T-helper 1 cell (primary cell): ENCODE results near the gene SALL1.

Experiments
- DNase-seq, 5 donors: peaks; one replicate each; pipeline ENCODE4 v3.0.0-alpha.2; 2012 to 2020
- total RNA-seq, 4 donors: gene quantifications; one replicate each; lab custom pipeline; 2026; lab: John Stamatoyannopoulos, UW

SALL1 gene
- total RNA-seq = 0 reads per million in 4 donors

- no peak for DNase-seq
These were observed at the start of gene SALL1 for GRCh38 chr16:51150888-51151320. Gene SALL1 (minus strand): TSS chr16:51151270. CDS start chr16:51151241, 29 bp downstream.

- DNase-seq = no peak
These were observed 49.7 kb upstream of the SALL1 start for GRCh38 chr16:51200793-51201192.

GRCh38 chr16:51197953-51198748 is 47.1 kb upstream of the SALL1 start:
- no peak for DNase-seq

DNA sequence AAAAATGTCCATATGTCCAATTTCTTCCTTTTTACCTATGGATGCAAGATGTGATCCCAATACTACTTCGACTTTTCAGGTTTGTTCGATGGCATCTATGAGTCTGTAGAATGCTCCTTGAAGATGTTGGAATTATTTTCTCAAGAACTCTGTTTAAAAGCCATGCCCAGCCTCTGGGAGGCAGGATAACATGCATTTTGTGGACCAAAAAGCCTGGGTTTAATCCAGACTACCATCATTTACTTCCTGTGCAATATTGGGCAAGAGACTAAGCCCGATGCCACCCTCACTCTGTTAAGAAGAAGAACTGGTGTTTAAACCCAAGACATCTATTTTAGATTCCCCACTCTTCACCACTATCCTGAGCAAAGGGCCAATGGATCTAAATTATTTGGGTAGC is 42.8 kb upstream of the SALL1 start:
- no peak for DNase-seq

- no peak for DNase-seq
These were observed 33.8 kb upstream of the SALL1 start for GRCh38 chr16:51184702-51185433.

DNA sequence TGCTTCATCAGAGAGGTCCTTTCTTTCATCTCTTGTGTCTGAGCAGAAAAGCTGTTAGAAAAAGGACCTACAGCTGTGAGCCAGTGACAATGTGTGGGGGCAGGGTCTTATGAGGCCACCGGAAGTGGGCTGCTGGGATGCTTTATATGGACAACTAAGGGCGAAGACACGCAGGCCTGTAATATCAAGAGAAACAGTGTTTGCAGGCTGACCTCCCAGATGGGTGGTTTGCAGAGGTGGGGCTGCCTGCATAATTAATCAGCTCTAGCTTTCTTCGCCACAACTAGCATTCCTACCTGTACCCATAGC is 30.4 kb upstream of the SALL1 start:
- DNase-seq = no peak

DNA sequence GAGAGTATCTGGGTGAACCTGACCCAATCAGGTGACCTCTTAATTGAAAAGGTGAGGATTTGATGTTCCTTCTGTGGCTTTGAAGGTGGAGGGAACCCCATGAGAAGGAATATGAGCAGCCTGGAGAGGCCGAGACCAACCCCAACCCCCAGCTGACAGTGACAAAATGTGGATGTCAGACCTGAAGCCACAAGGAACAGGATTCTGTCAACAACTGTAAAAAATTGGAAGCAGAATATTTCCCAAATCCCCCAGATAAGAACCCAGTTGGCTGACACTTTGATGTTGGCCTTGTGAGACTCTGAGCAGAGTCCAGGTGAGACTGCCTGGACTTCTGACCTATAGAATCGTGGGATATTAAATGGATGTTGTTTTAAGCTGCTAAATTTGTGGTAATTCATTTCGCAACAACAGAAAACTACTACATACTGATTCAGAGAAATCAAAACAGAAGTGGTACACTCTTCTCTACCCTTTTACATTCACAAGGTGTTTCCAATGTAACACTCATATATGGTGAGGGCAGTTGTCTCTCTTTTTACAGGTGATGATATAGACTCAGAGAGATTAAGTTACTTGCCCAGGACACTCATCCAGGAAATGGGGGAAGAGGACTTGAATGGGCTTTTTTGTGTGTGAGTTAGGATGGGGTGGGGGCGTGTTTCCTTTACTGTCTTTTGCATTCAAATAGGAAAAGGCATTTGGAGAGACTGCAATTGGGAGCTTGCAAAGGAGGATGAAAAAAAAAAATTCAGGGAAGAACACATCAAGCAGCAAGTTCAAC is 29.8 kb upstream of the SALL1 start:
- DNase-seq = no peak

DNA sequence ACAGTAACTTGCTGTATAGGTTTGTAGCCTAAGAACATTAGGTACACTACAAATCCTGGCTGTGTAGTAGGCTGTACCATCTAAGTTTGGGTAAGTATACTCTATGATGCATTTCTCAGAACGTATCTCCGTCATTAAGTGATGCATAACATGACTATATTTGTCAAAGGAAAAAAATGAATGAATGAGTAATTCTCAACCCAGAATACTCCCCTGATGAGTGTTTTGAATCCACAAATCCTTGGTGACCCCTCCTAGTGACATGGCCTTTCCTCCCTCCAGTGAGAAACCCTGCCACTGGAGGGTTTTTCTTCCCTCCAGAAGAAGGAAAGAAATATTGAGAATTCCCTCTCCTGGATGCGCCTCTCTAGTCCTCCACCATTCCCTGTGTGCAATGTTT is 24.0 kb upstream of the SALL1 start:
- DNase-seq = no peak

- no peak for DNase-seq
These were observed 21.3 kb upstream of the SALL1 start for GRCh38 chr16:51172368-51172767.

DNA sequence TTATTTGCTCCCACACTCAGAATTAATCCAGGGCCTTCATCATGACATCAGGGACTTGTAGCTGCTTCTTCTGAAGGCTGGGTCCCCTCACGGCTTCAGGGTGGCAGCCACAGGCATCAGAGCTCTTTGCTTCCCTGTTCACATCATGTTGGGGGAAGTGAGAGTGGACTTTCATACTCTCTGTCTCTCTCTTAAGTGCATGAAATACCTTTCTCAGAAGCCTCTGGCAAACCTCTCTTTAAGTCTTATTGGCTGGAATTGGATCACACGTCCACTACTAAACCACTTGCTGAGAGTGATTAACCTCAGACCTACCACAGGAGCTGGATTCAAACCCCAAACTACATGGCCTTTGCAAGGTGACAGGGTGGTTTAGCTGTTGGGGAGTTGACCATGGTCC is 17.7 kb upstream of the SALL1 start:
- DNase-seq = no peak

DNA sequence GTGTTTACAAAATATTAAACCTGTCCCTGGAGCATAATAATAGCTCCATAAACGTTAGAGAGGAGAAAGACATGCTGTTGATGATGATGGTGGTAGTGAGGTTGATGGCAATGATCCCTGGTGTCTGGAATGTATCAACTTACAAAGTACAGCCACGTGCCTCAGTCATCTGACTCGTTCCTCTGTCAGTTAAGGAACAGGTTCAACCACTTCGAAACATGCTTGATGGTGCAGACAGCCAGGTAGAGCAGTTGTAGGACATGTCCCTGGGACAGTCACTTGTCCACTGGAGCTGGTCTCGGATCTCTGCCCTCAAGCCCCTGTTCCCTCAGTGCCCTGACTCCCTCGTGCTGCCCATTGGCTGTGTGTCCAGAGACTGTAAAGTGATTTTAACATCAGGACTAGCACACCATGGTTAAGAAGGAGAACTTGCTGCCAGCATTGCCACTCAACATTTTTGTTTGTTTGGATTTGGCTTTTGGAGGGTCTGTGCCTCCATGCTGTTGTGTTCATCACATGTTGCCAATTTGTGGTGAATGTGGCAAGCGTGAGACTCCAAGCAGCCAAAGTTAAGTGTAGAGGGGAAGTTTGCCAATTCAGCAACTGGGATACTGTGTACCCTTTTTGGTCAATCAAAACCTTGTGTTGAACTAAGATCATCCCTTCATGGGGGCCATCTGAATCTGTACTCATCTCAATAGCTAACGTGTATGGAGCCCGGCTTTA is 16.3 kb upstream of the SALL1 start:
- no peak for DNase-seq

DNA sequence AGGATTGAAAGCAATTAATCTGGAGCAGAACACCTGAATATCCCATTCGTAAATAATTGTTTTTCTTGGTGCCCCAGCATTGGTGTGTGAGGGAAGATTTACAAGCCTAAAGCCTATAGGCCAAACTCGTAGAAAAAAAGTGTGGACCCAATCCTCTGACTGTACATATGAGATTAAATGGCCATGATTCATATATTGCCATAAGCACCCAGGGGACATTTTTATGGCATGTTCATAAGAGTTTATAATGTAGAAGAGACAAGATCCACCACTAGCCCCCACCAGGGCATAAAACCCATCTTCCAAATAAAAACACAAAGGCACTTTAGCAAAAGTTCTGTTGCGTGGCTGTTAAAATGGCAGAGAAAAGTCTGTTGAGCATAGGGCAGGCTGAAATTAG is 15.5 kb upstream of the SALL1 start:
- no peak for DNase-seq

- no peak for DNase-seq
These were observed 15.0 kb upstream of the SALL1 start for GRCh38 chr16:51166091-51166490.

DNA sequence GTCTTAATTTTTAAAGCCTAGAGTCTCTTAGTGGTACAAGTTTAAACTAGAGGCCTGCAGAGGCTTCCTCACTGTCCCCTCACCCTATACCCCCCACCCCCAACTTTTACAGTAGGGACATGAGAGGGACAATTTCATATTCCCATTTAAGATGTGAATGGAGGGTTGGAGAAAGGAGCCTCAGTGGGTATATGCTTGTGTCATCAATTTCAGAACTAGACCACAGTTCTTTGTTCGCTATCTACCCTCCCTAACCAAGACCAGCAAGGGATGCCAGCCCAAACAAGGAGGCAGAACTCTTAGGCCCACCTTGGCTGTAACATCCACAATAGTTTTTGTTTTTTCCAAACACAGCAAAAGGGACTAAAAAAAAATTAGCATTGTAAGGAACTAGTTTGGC is 14.0 kb upstream of the SALL1 start:
- DNase-seq = no peak

DNA sequence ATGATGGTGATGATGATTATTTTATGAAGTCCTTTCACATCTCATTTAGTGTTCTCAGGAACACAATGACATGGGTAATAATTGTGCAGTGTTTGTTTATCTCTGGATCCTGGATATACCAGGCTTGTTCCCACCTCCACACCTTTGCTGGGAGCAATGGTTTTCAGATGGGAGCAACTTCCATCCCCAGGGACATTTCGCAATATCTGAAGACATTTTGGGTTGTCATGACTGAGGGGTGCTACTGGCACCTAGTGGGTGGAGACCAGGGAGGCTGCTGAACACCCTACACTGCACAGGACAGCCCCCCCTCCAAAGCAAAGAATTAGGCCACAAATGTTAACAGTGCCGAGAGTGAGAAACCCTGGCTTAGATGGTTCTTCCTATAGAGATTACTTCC is 13.5 kb upstream of the SALL1 start:
- no peak for DNase-seq

DNA sequence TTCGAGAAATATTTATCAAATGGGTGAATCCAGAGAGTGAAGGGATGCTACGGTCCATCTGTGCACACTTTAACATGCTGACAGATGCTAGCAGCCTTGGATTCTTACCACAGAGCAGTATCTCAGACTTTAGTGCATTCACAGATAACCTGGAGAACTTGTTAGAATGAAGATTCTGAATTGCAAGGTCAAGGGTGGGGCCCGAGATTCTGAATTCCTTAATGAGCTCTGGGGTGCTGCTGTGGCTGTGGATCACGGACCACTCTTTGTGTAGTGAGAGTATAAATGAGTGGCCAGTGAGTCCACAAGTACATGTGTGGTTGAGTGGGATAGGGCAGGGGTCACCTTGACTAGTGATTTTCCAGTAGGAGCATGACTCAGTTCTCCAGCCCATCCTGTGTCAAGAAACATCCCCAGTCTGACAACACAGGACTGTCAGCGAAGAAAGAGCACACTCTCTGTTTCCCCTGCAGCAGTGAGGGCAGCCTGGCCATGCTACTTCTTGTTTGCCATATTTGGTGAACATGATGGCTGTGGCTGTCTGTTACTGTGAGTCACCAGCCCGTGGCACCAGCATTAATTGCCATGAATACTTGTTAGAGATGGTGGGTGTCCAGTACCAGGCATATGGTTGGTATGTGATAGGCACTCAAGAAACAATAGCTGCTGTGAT is 13.0 kb upstream of the SALL1 start:
- no peak for DNase-seq

DNA sequence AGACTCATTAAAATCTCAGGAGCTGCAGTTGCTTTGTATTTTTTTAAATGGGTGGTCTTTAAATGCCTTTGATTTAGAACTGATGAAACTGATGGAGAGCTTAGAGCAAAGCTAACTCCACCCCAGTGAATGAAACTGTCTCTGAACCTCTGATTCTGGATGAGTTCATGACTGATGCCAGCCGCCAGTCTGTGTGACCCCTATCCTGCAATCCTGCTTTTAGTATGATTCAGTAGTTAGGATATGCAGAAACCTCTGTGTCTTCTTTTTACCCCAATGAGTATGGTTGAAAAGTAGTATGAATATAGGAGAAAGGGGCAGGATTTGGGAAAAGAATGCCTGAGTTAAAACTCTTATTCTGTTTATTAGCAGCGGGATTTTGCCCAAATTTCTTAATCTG is 12.3 kb upstream of the SALL1 start:
- DNase-seq = no peak

DNA sequence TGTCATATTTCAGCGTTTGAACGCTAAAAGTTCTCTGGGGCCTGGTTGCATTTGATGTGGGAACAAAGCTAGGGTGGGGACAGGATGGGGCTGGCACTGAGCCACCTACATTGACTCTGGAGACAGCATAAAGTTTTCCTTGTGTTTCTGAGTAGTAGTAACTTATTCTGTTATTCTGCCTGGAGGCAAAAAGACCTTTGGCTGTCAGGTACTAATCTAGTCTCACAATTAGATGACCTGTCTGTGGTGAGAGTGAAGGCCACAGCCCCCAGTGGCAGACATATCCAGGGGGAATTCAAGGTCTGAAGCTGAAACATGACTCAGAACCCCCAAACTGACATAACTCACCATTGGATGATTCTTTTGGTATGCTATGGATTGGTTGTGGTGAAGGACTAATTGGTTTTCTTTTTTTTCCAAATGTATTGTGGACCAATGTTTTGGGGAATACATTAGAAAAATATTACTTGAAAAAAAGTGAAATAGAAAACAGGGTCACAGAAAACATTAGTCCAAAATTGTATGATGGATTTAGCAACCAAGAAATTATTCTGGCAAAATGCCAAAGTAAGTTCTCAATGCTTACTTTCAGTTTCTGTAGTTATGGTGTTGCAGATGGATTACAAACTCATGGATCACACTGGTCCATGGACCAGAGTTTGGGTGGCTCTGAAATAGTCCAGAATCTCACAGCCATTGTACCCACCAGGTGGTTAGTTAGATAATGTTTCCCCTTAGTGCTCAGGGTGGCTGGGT is 10.5 kb upstream of the SALL1 start:
- no peak for DNase-seq

- no peak for DNase-seq
These were observed 8.8 kb upstream of the SALL1 start for GRCh38 chr16:51159865-51160264.

- no peak for DNase-seq
These were observed 8.2 kb upstream of the SALL1 start for GRCh38 chr16:51159296-51159695.

- DNase-seq = no peak
These were observed 6.6 kb upstream of the SALL1 start for GRCh38 chr16:51157698-51158097.

DNA sequence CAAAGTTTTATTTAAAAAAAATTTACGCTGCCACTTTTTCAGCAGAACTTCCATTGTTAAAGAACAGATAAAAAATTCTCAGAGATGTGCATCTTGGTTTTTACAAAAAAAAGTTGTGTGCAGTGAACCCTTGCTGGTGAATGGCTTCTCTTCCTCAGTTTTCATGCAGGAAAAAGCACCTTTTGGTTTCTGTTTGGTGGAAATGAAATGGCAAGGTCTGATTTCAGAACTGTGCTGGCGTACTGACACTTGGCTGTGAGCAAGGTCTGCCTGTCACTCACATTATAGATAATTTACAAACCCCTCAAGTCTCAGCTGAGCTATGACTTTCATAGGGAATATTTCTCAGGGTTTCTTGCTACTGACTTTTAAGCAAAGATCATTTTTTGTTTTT is 5.7 kb upstream of the SALL1 start:
- DNase-seq = no peak
